ENCODE results near the gene TEX38.

GRCh38 chr1:46719689-46720088 lies 48.0 kb downstream of the TEX38 start:
- no peak for TF ChIP-seq POLR2A (IDR thresholded peaks at IDR 0.05)
- no peak for TF ChIP-seq CTCF (IDR thresholded peaks at IDR 0.05)
- TF ChIP-seq POLR2AphosphoS5 (IDR thresholded peaks at IDR 0.05) = peak in 2 of 3 donors; percentile 37 to 53
